WTC11 (cell line): ENCODE data around the gene RFTN1.

Experiments used
- CTCF ChIP-seq: fragments of 200-600 bp; IDR thresholded peaks from 2 replicates; pipeline ENCODE4 v1.8.0; 2022; ENCODE audit warnings: antibody characterized with exemption
- E2F4 ChIP-seq: sonication (generic); formaldehyde crosslinking; IDR thresholded peaks from 2 replicates; pipeline ENCODE4 v1.8.1; 2022; ENCODE audit warnings: low read depth, mild to moderate bottlenecking, moderate library complexity, missing genetic modification reagents, borderline replicate concordance
- ESRRA ChIP-seq: sonication (generic); formaldehyde crosslinking; IDR thresholded peaks from 2 replicates; pipeline ENCODE4 v1.8.1; 2022; ENCODE audit warnings: mild to moderate bottlenecking, missing genetic modification reagents, borderline replicate concordance
- FOXJ3 ChIP-seq: sonication (generic); formaldehyde crosslinking; IDR thresholded peaks from 2 replicates; pipeline ENCODE4 v1.9.0; 2021; ENCODE audit warnings: missing genetic modification reagents, mild to moderate bottlenecking, borderline replicate concordance
- HMGXB4 ChIP-seq: sonication (generic); formaldehyde crosslinking; IDR thresholded peaks from 2 replicates; pipeline ENCODE4 v1.8.1; 2023; ENCODE audit warnings: mild to moderate bottlenecking, moderate library complexity, missing genetic modification reagents
- IRF2 ChIP-seq: sonication (generic); formaldehyde crosslinking; IDR thresholded peaks from 2 replicates; pipeline ENCODE4 v1.8.0; 2022; ENCODE audit warnings: low read depth, missing genetic modification reagents, borderline replicate concordance
- MYBL2 ChIP-seq: sonication (generic); formaldehyde crosslinking; IDR thresholded peaks from 2 replicates; pipeline ENCODE4 v1.8.1; 2023; ENCODE audit warnings: mild to moderate bottlenecking, moderate library complexity, missing genetic modification reagents
- SMAD3 ChIP-seq: sonication (generic); formaldehyde crosslinking; IDR thresholded peaks from 2 replicates; pipeline ENCODE4 v1.8.0; 2022; ENCODE audit warnings: missing genetic modification reagents, mild to moderate bottlenecking, borderline replicate concordance
- USF2 ChIP-seq: sonication (generic); formaldehyde crosslinking; IDR thresholded peaks from 2 replicates; pipeline ENCODE4 v1.8.1; 2023; ENCODE audit warnings: mild to moderate bottlenecking, missing genetic modification reagents, moderate library complexity
- ZNF512 ChIP-seq: sonication (generic); formaldehyde crosslinking; IDR thresholded peaks from 2 replicates; pipeline ENCODE4 v1.8.1; 2022; ENCODE audit warnings: missing genetic modification reagents, borderline replicate concordance

GRCh38 chr3:16536344-16536663 is 22.8 kb upstream of the RFTN1 start:
- no peak for TF ChIP-seq CTCF
- no peak for TF ChIP-seq MYBL2 (CRISPR knock-in tag)
- TF ChIP-seq ESRRA (CRISPR knock-in tag), result no peak
- no peak for TF ChIP-seq FOXJ3 (CRISPR knock-in tag)
- no peak for TF ChIP-seq SMAD3
- no peak for TF ChIP-seq IRF2 (CRISPR knock-in tag)
- TF ChIP-seq ZNF512, result no peak
- TF ChIP-seq E2F4 (CRISPR knock-in tag), result no peak
- no peak for TF ChIP-seq HMGXB4
- TF ChIP-seq USF2 (CRISPR knock-in tag), result no peak
